ENCODE results near the gene SEMA4F. TPM values are rescaled to one million over a fixed set of nuclear protein-coding genes. Genes with fewer than 3 reads are reported as not detected.

SEMA4F gene
- polyA plus RNA-seq, 3 donors: 0.16 to 0.44 (median 0.43) TPM

- Mint-ChIP-seq H3K27me3 (ENCODE audit: low read depth in 3 of 3) (peaks cover 25 to 41% (median 31%) of the 10 kb centered on the region in 3 donors), H3K4me1 (peaks cover 5% of the 10 kb centered on the region), H3K27ac (no peak within 1 kb of the TSS), H3K9me3 (peaks cover 0 to 14% (median 3%) of the 10 kb centered on the region in 7 donors), H3K36me3 (peaks cover 0 to 2% of the 10 kb centered on the region in 2 donors), H3K4me3 (peak within 1 kb of the TSS; percentile 28 to 73)
- 9% methylated on average over 27 of the region's 45 CpGs for WGBS (ENCODE audit: insufficient coverage)
- H3K4me2 ChIP-seq (replicated peaks; ENCODE audit: extremely low read depth, low read length, poor library complexity, severe bottlenecking): peak within 1 kb of the TSS; percentile 77
- H4K20me1 ChIP-seq (ENCODE audit: insufficient read depth, low read length): no peaks in the 10 kb centered on the region
- peaks cover 3 to 10% of the 10 kb centered on the region in 2 donors for H3K4me1 ChIP-seq (ENCODE audit: control insufficient read depth in 1 of 2, insufficient read depth in 2 of 2, low read length in 2 of 2)
- no peak within 1 kb of the TSS for H3K27ac ChIP-seq (ENCODE audit: low read depth in 1 of 2, low read length in 2 of 2)
- peaks cover 11 to 25% of the 10 kb centered on the region in 2 donors for H3K27me3 ChIP-seq (ENCODE audit: control insufficient read depth in 2 of 2, insufficient read depth in 2 of 2, low read length in 2 of 2)
- H3K36me3 ChIP-seq (replicated peaks in 1 of 2; ENCODE audit: control insufficient read depth in 1 of 2, insufficient read depth in 2 of 2, low read length in 2 of 2): no peaks in the 10 kb centered on the region
- intact Hi-C loops (cut with micrococcal nuclease): no loop called here
- peak within 1 kb of the TSS in 2 of 3 experiments; percentile 14 to 69 for H3K4me3 ChIP-seq (replicated peaks in 1 of 3; ENCODE audit: low read depth in 2 of 3, low read length in 3 of 3)
- TF ChIP-seq CTCF (IDR thresholded peaks at IDR 0.05): peak; percentile 24
- DNase-seq: no peak
- H3K79me2 ChIP-seq (ENCODE audit: insufficient read depth, low read length): no peaks in the 10 kb centered on the region
- no peaks in the 10 kb centered on the region for H3K9me3 ChIP-seq (replicated peaks in 1 of 2; ENCODE audit: control insufficient read depth in 1 of 2, insufficient read depth in 1 of 2, low read length in 2 of 2)
- H3K9ac ChIP-seq (ENCODE audit: insufficient read depth, low read length, poor library complexity, severe bottlenecking): peak within 1 kb of the TSS; percentile 49
- peak within 1 kb of the TSS; percentile 85 for H2AFZ ChIP-seq (ENCODE audit: insufficient read depth, low read depth, low read length, poor library complexity, severe bottlenecking)
Observed at GRCh38 chr2:74648009-74648443, 6.0 kb upstream of the SEMA4F start, which contains the start of gene M1AP. M1AP (minus strand) TSS chr2:74648330; CDS start chr2:74640275, 8,055 bp downstream.

- intact Hi-C loops (cut with micrococcal nuclease): no loop called here
- H2AFZ ChIP-seq (ENCODE audit: insufficient read depth, low read depth, low read length, poor library complexity, severe bottlenecking): peak overlapping the region; percentile 98
- H3K79me2 ChIP-seq (ENCODE audit: insufficient read depth, low read length): no peaks in the 10 kb centered on the region
- TF ChIP-seq CTCF (IDR thresholded peaks at IDR 0.05): no peak
- H3K9me3 ChIP-seq (replicated peaks in 1 of 2; ENCODE audit: control insufficient read depth in 1 of 2, insufficient read depth in 1 of 2, low read length in 2 of 2): peaks cover 0 to 6% of the 10 kb centered on the region in 2 donors
- H3K27ac Mint-ChIP-seq: no peak overlapping the region
- H3K9ac ChIP-seq (ENCODE audit: insufficient read depth, low read length, poor library complexity, severe bottlenecking): peak overlapping the region; percentile 67
- H3K4me3 Mint-ChIP-seq: peak overlapping the region; percentile 72 to 89
- no peaks in the 10 kb centered on the region for H3K36me3 ChIP-seq (replicated peaks in 1 of 2; ENCODE audit: control insufficient read depth in 1 of 2, insufficient read depth in 2 of 2, low read length in 2 of 2)
- H3K4me2 ChIP-seq (replicated peaks; ENCODE audit: extremely low read depth, low read length, poor library complexity, severe bottlenecking): peak overlapping the region; percentile 98
- peaks cover 32 to 46% (median 43%) of the 10 kb centered on the region in 3 donors for H3K27me3 Mint-ChIP-seq (ENCODE audit: low read depth in 3 of 3)
- H3K36me3 Mint-ChIP-seq: peaks cover 0 to 5% of the 10 kb centered on the region in 2 donors
- H3K9me3 Mint-ChIP-seq: peaks cover 0 to 5% (median 2%) of the 10 kb centered on the region in 7 donors
- peak overlapping the region; percentile 39 to 79 (median 42) for H3K4me3 ChIP-seq (replicated peaks in 1 of 3; ENCODE audit: low read depth in 2 of 3, low read length in 3 of 3)
- peaks cover 14 to 17% of the 10 kb centered on the region in 2 donors for H3K4me1 ChIP-seq (ENCODE audit: control insufficient read depth in 1 of 2, insufficient read depth in 2 of 2, low read length in 2 of 2)
- H3K27me3 ChIP-seq (ENCODE audit: control insufficient read depth in 2 of 2, insufficient read depth in 2 of 2, low read length in 2 of 2): peaks cover 21 to 43% of the 10 kb centered on the region in 2 donors
- no peaks in the 10 kb centered on the region for H4K20me1 ChIP-seq (ENCODE audit: insufficient read depth, low read length)
- no peak for DNase-seq
- 9% methylated on average over 9 of the region's 15 CpGs for WGBS (ENCODE audit: insufficient coverage)
- peaks cover 13% of the 10 kb centered on the region for H3K4me1 Mint-ChIP-seq
- H3K27ac ChIP-seq (ENCODE audit: low read depth in 1 of 2, low read length in 2 of 2): no peak overlapping the region
Observed at GRCh38 chr2:74653589-74653984, 460 bp upstream of the SEMA4F start.

Data from CD14-positive monocyte (primary cell).